ENCODE results near the gene MMP8.
A peak's percentile ranks its signal among the peaks of the same experiment; 100 is the strongest.

The MMP8 gene

GRCh38 chr11:102664001-102664752 is 60.6 kb downstream of the MMP8 start:
- TF ChIP-seq CTCF (IDR thresholded peaks at IDR 0.05; ENCODE audit: low read length, missing control alignments): peak; percentile 53
- H3K4me3 ChIP-seq (replicated peaks; ENCODE audit: low read depth, low read length): no peak overlapping the region
- DNase-seq (ENCODE audit: low read depth): peak; percentile 8

GRCh38 chr11:102662607-102663006 is 62.1 kb downstream of the MMP8 start:
- no peak overlapping the region for H3K4me3 ChIP-seq (replicated peaks; ENCODE audit: low read depth, low read length)
- no peak for TF ChIP-seq CTCF (IDR thresholded peaks at IDR 0.05; ENCODE audit: low read length, missing control alignments)
- DNase-seq (ENCODE audit: low read depth): no peak

Measured in fibroblast of pulmonary artery (primary cell).